Dermis microvascular lymphatic vessel endothelial cell (primary cell): ENCODE data around the gene ZNF780B. TPM values are rescaled to one million over a fixed set of nuclear protein-coding genes. Genes with fewer than 3 reads are reported as not detected.

Experiments used
- DNase-seq, 2 donors: peaks; one replicate each; pipeline versions ENCODE4 v3.0.0 to v3.0.0-alpha.2; 2010; ENCODE audit warnings: low read depth in 2 of 2
- total RNA-seq: library from RNA; depleted of rRNA; stranded (reverse); fragments of >200 nt; gene quantifications from 2 replicates; pipeline ENCODE4 v1.2.1, GENCODE V29; 2014

The ZNF780B gene
- total RNA-seq, 1 donor from 2014 or later: 6.7 TPM

- DNase-seq: no peak
Observed at GRCh38 chr19:39982883-39983282, 73.1 kb downstream of the ZNF780B start.

Other genes with a start within 250 kb of the ZNF780B start
- gene DYRK1B, start 222.1 kb downstream of the ZNF780B start, total RNA-seq: 9.2 and 16.1 TPM in 2 replicates
- gene FBL, start 209.9 kb downstream of the ZNF780B start, total RNA-seq: 164 and 231 TPM in 2 replicates
- under 0.01 TPM in 2 replicates for gene FCGBP, start 121.6 kb downstream of the ZNF780B start, total RNA-seq
- 79.2 and 96.2 TPM in 2 replicates for gene PSMC4, start 85.1 kb downstream of the ZNF780B start, total RNA-seq
- gene ZNF546, start 59.2 kb downstream of the ZNF780B start, total RNA-seq: 3.0 and 4.9 TPM in 2 replicates
- gene ZNF780A, start 34.7 kb upstream of the ZNF780B start, total RNA-seq: 10.2 and 10.5 TPM in 2 replicates
- 3.0 and 5.4 TPM in 2 replicates for gene MAP3K10, start 135.2 kb upstream of the ZNF780B start, total RNA-seq
- gene TTC9B, start 162.2 kb upstream of the ZNF780B start, total RNA-seq: not detected in 2 replicates
- 0.13 TPM in 1 of 2 replicates, not detected in the other for gene CCNP, start 170.5 kb upstream of the ZNF780B start, total RNA-seq
- 23.1 and 28.1 TPM in 2 replicates for gene AKT2, start 229.1 kb upstream of the ZNF780B start, total RNA-seq